ENCODE results near the gene HERPUD2. TPM values are rescaled to one million over a fixed set of nuclear protein-coding genes. Genes with fewer than 3 reads are reported as not detected.
A peak's percentile ranks its signal among the peaks of the same experiment; 100 is the strongest.
"Not testable (repeated sequence)": the region's sequence is repeated elsewhere in the genome, so short reads cannot be mapped to it uniquely, and the experiment has no call there.

The HERPUD2 gene
- total RNA-seq, 1 donor from 2014 or later = 19.8 TPM

GRCh38 chr7:35658606-35659201 lies 36.2 kb downstream of the HERPUD2 start:
- Histone ChIP-seq H3K9ac (ENCODE audit: low read depth in 1 of 3, low read length in 3 of 3) (no peak overlapping the region), H3K27ac (ENCODE audit: low read depth, low read length) (no peak overlapping the region), H3K27me3 (ENCODE audit: control insufficient read depth in 3 of 3, insufficient read depth in 3 of 3, low read length in 3 of 3) (no peaks in the 10 kb centered on the region), H3K4me1 (ENCODE audit: control insufficient read depth in 3 of 3, insufficient read depth in 3 of 3, low read length in 3 of 3) (no peaks in the 10 kb centered on the region), H3K9me3 (ENCODE audit: control insufficient read depth in 3 of 3, low read length in 3 of 3) (no peaks in the 10 kb centered on the region), H3K36me3 (ENCODE audit: control insufficient read depth in 3 of 3, insufficient read depth in 3 of 3, low read length in 3 of 3) (peaks cover 2 to 9% (median 2%) of the 10 kb centered on the region in 3 donors), H3K4me3 (ENCODE audit: low read length in 3 of 3) (no peak overlapping the region)

DNA sequence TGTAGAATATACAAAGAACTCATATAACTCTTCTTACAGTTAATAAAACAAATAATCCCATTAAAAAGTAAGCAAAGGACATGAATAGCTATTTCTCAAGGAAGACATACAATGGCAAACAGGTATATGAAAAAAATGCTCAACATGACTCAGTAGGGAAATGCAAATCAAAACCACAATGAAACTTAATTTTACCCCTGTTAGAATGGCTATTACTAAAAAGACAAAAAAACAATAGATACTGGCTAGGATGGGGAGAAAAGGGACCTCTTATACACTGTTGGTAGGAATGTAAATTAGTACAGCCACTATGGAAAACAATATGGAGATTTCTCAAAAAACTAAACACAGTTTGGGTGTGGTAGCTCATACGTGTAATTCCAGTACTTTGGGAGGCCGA lies 37.8 kb downstream of the HERPUD2 start:
- Histone ChIP-seq H3K9me3 (ENCODE audit: control insufficient read depth in 3 of 3, low read length in 3 of 3) (no peaks in the 10 kb centered on the region), H3K4me1 (ENCODE audit: control insufficient read depth in 3 of 3, insufficient read depth in 3 of 3, low read length in 3 of 3) (no peaks in the 10 kb centered on the region), H3K36me3 (ENCODE audit: control insufficient read depth in 3 of 3, insufficient read depth in 3 of 3, low read length in 3 of 3) (peaks cover 2 to 9% (median 2%) of the 10 kb centered on the region in 3 donors), H3K4me3 (ENCODE audit: low read length in 3 of 3) (no peak overlapping the region), H3K9ac (ENCODE audit: low read depth in 1 of 3, low read length in 3 of 3) (no peak overlapping the region), H3K27ac (ENCODE audit: low read depth, low read length) (no peak overlapping the region), H3K27me3 (ENCODE audit: control insufficient read depth in 3 of 3, insufficient read depth in 3 of 3, low read length in 3 of 3) (no peaks in the 10 kb centered on the region)

- not testable (repeated sequence) for H3K9ac ChIP-seq (ENCODE audit: low read depth in 1 of 3, low read length in 3 of 3); H3K4me3 ChIP-seq (ENCODE audit: low read length in 3 of 3); H3K4me1 ChIP-seq (ENCODE audit: control insufficient read depth in 3 of 3, insufficient read depth in 3 of 3, low read length in 3 of 3); H3K27me3 ChIP-seq (ENCODE audit: control insufficient read depth in 3 of 3, insufficient read depth in 3 of 3, low read length in 3 of 3); H3K9me3 ChIP-seq (ENCODE audit: control insufficient read depth in 3 of 3, low read length in 3 of 3); H3K36me3 ChIP-seq (ENCODE audit: control insufficient read depth in 3 of 3, insufficient read depth in 3 of 3, low read length in 3 of 3); H3K27ac ChIP-seq (ENCODE audit: low read depth, low read length)
Measured at GRCh38 chr7:35654558-35654957, 40.4 kb downstream of the HERPUD2 start.

GRCh38 chr7:35652124-35652523 lies 42.8 kb downstream of the HERPUD2 start:
- Histone ChIP-seq H3K36me3 (ENCODE audit: control insufficient read depth in 3 of 3, insufficient read depth in 3 of 3, low read length in 3 of 3) (peaks cover 0 to 6% (median 2%) of the 10 kb centered on the region in 3 donors), H3K27me3 (ENCODE audit: control insufficient read depth in 3 of 3, insufficient read depth in 3 of 3, low read length in 3 of 3) (no peaks in the 10 kb centered on the region), H3K4me1 (ENCODE audit: control insufficient read depth in 3 of 3, insufficient read depth in 3 of 3, low read length in 3 of 3) (peaks cover 3 to 12% (median 4%) of the 10 kb centered on the region in 3 donors), H3K27ac (ENCODE audit: low read depth, low read length) (no peak overlapping the region), H3K9me3 (ENCODE audit: control insufficient read depth in 3 of 3, low read length in 3 of 3) (no peaks in the 10 kb centered on the region), H3K9ac (ENCODE audit: low read depth in 1 of 3, low read length in 3 of 3) (no peak overlapping the region), H3K4me3 (ENCODE audit: low read length in 3 of 3) (no peak overlapping the region)

GRCh38 chr7:35650751-35651150 lies 44.2 kb downstream of the HERPUD2 start:
- no peak overlapping the region for H3K9ac ChIP-seq (ENCODE audit: low read depth in 1 of 3, low read length in 3 of 3)
- H3K27me3 ChIP-seq (ENCODE audit: control insufficient read depth in 3 of 3, insufficient read depth in 3 of 3, low read length in 3 of 3) = no peaks in the 10 kb centered on the region
- H3K4me1 ChIP-seq (ENCODE audit: control insufficient read depth in 3 of 3, insufficient read depth in 3 of 3, low read length in 3 of 3) = peaks cover 7 to 20% (median 15%) of the 10 kb centered on the region in 3 donors
- H3K4me3 ChIP-seq (ENCODE audit: low read length in 3 of 3) = no peak overlapping the region
- peaks cover 0 to 6% (median 2%) of the 10 kb centered on the region in 3 donors for H3K36me3 ChIP-seq (ENCODE audit: control insufficient read depth in 3 of 3, insufficient read depth in 3 of 3, low read length in 3 of 3)
- no peaks in the 10 kb centered on the region for H3K9me3 ChIP-seq (ENCODE audit: control insufficient read depth in 3 of 3, low read length in 3 of 3)
- H3K27ac ChIP-seq (ENCODE audit: low read depth, low read length) = no peak overlapping the region

- H3K4me3 ChIP-seq (ENCODE audit: low read length in 3 of 3) = no peak overlapping the region
- peaks cover 0 to 6% (median 2%) of the 10 kb centered on the region in 3 donors for H3K36me3 ChIP-seq (ENCODE audit: control insufficient read depth in 3 of 3, insufficient read depth in 3 of 3, low read length in 3 of 3)
- H3K27me3 ChIP-seq (ENCODE audit: control insufficient read depth in 3 of 3, insufficient read depth in 3 of 3, low read length in 3 of 3) = no peaks in the 10 kb centered on the region
- H3K9me3 ChIP-seq (ENCODE audit: control insufficient read depth in 3 of 3, low read length in 3 of 3) = no peaks in the 10 kb centered on the region
- H3K9ac ChIP-seq (ENCODE audit: low read depth in 1 of 3, low read length in 3 of 3) = no peak overlapping the region
- no peak overlapping the region for H3K27ac ChIP-seq (ENCODE audit: low read depth, low read length)
- H3K4me1 ChIP-seq (ENCODE audit: control insufficient read depth in 3 of 3, insufficient read depth in 3 of 3, low read length in 3 of 3) = peaks cover 7 to 20% (median 15%) of the 10 kb centered on the region in 3 donors
Measured at GRCh38 chr7:35649711-35650110, 45.2 kb downstream of the HERPUD2 start.

DNA sequence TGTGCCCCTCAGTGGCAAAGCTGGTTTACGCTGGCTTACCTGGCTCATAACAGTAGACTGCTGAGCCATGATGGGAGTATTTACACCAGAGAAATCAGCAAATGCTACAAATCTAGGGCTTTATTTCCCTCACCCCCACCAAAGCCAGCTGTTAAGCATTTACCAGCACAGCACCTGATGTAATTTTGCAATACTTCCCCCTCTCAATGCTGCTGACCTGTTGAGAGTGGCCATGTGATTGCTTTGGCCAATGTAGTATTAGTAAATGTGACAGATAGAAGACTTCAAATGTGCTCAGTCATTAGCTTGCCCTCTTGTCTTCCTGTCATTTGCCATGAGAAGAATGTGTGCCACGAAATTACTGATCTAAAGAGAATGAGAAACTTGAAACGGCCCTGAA lies 46.6 kb downstream of the HERPUD2 start:
- Histone ChIP-seq H3K4me3 (ENCODE audit: low read length in 3 of 3) (no peak overlapping the region), H3K4me1 (ENCODE audit: control insufficient read depth in 3 of 3, insufficient read depth in 3 of 3, low read length in 3 of 3) (peaks cover 7 to 24% (median 15%) of the 10 kb centered on the region in 3 donors), H3K9ac (ENCODE audit: low read depth in 1 of 3, low read length in 3 of 3) (no peak overlapping the region), H3K9me3 (ENCODE audit: control insufficient read depth in 3 of 3, low read length in 3 of 3) (no peaks in the 10 kb centered on the region), H3K36me3 (ENCODE audit: control insufficient read depth in 3 of 3, insufficient read depth in 3 of 3, low read length in 3 of 3) (peaks cover 0 to 6% (median 2%) of the 10 kb centered on the region in 3 donors), H3K27ac (ENCODE audit: low read depth, low read length) (peak overlapping the region; percentile 15), H3K27me3 (ENCODE audit: control insufficient read depth in 3 of 3, insufficient read depth in 3 of 3, low read length in 3 of 3) (no peaks in the 10 kb centered on the region)

DNA sequence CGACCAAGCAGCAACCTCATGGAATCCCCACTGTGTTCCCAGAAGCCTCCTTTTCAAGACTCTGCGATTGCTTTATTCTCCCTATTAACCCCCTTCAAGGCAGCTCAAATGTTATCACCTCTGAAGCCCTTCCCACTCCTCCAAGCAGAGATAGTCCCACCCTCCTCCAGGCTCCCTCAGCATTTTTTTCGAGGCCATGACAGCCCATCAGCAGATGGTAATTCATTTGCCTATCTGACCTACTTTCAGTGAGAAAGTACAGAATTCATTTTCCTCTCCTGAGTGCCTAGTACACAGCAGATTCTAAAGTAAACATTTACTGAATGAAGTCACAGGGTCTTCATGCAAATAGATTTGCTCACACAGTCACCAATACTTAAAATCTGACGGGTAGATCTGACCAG lies 47.8 kb downstream of the HERPUD2 start:
- H3K4me1 ChIP-seq (ENCODE audit: control insufficient read depth in 3 of 3, insufficient read depth in 3 of 3, low read length in 3 of 3) = peaks cover 10 to 24% (median 18%) of the 10 kb centered on the region in 3 donors
- H3K27ac ChIP-seq (ENCODE audit: low read depth, low read length) = peak overlapping the region; percentile 28
- peaks cover 0 to 6% (median 2%) of the 10 kb centered on the region in 3 donors for H3K36me3 ChIP-seq (ENCODE audit: control insufficient read depth in 3 of 3, insufficient read depth in 3 of 3, low read length in 3 of 3)
- no peaks in the 10 kb centered on the region for H3K9me3 ChIP-seq (ENCODE audit: control insufficient read depth in 3 of 3, low read length in 3 of 3)
- no peaks in the 10 kb centered on the region for H3K27me3 ChIP-seq (ENCODE audit: control insufficient read depth in 3 of 3, insufficient read depth in 3 of 3, low read length in 3 of 3)
- H3K4me3 ChIP-seq (ENCODE audit: low read length in 3 of 3) = peak overlapping the region in 1 of 3 donors; percentile 4
- H3K9ac ChIP-seq (ENCODE audit: low read depth in 1 of 3, low read length in 3 of 3) = no peak overlapping the region

GRCh38 chr7:35646289-35647023 lies 48.5 kb downstream of the HERPUD2 start:
- H3K4me1 ChIP-seq (ENCODE audit: control insufficient read depth in 3 of 3, insufficient read depth in 3 of 3, low read length in 3 of 3) = peaks cover 10 to 24% (median 20%) of the 10 kb centered on the region in 3 donors
- H3K9me3 ChIP-seq (ENCODE audit: control insufficient read depth in 3 of 3, low read length in 3 of 3) = no peaks in the 10 kb centered on the region
- H3K27me3 ChIP-seq (ENCODE audit: control insufficient read depth in 3 of 3, insufficient read depth in 3 of 3, low read length in 3 of 3) = no peaks in the 10 kb centered on the region
- no peak overlapping the region for H3K4me3 ChIP-seq (ENCODE audit: low read length in 3 of 3)
- H3K27ac ChIP-seq (ENCODE audit: low read depth, low read length) = peak overlapping the region; percentile 28
- no peak overlapping the region for H3K9ac ChIP-seq (ENCODE audit: low read depth in 1 of 3, low read length in 3 of 3)
- H3K36me3 ChIP-seq (ENCODE audit: control insufficient read depth in 3 of 3, insufficient read depth in 3 of 3, low read length in 3 of 3) = peaks cover 0 to 6% (median 2%) of the 10 kb centered on the region in 3 donors

DNA sequence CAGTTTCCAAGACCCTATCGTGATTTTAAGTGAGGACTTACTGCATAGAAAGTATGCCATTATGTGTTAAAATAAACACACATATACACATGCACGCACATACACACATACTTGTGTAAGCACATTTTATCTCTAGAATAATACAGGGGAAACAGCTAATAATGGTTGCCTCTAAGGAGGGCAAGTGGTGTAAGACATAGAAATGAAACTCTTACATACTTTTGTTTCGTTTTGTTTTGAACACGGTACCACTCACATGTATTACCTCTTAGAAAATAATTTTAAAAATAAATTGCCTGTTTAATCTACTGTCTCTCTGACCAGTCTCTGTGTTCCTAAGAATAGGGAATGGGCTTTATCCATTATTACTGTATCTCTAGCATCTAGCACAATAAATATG lies 49.2 kb downstream of the HERPUD2 start:
- H3K4me3 ChIP-seq (ENCODE audit: low read length in 3 of 3) = no peak overlapping the region
- H3K4me1 ChIP-seq (ENCODE audit: control insufficient read depth in 3 of 3, insufficient read depth in 3 of 3, low read length in 3 of 3) = peaks cover 10 to 24% (median 20%) of the 10 kb centered on the region in 3 donors
- H3K9ac ChIP-seq (ENCODE audit: low read depth in 1 of 3, low read length in 3 of 3) = no peak overlapping the region
- H3K36me3 ChIP-seq (ENCODE audit: control insufficient read depth in 3 of 3, insufficient read depth in 3 of 3, low read length in 3 of 3) = peaks cover 0 to 5% (median 2%) of the 10 kb centered on the region in 3 donors
- H3K9me3 ChIP-seq (ENCODE audit: control insufficient read depth in 3 of 3, low read length in 3 of 3) = no peaks in the 10 kb centered on the region
- H3K27ac ChIP-seq (ENCODE audit: low read depth, low read length) = no peak overlapping the region
- H3K27me3 ChIP-seq (ENCODE audit: control insufficient read depth in 3 of 3, insufficient read depth in 3 of 3, low read length in 3 of 3) = no peaks in the 10 kb centered on the region
